HepG2 (cell line): Measurements from ENCODE around the gene SCAANT1. TPM values are rescaled to one million over a fixed set of nuclear protein-coding genes. Genes with fewer than 3 reads are reported as not detected.

ENCODE experiments used
- BCL3 ChIP-seq: sonication (generic); formaldehyde crosslinking; IDR thresholded peaks from 2 replicates; pipeline ENCODE4 v1.5.1; 2020; ENCODE audit warnings: mild to moderate bottlenecking, missing genetic modification reagents, moderate library complexity
- CBX1 ChIP-seq: IDR thresholded peaks from one replicate; pipeline ENCODE4 v1.6.1; 2016; ENCODE audit warnings: antibody characterized with exemption, low read depth
- CEBPG ChIP-seq: IDR thresholded peaks from 2 replicates; pipeline ENCODE4 v1.6.1; 2016
- DMAP1 ChIP-seq: IDR thresholded peaks from 2 replicates; pipeline ENCODE4 v1.6.1; 2016
- FOXK2 ChIP-seq: fragments of 450-650 bp; IDR thresholded peaks from 2 replicates; pipeline ENCODE4 v1.6.1; 2016
- HNF4G ChIP-seq, 2 experiments: sonication (generic) in 1 of 2; formaldehyde crosslinking in 1 of 2; IDR thresholded peaks; 2 replicates each; pipeline versions ENCODE4 v1.4.0 to v1.6.1; 2011 to 2020; ENCODE audit warnings: borderline replicate concordance in 2 of 2, low read depth in 2 of 2, mild to moderate bottlenecking in 2 of 2, low read length in 1 of 2, missing genetic modification reagents in 1 of 2, moderate library complexity in 1 of 2
- NR2F1 ChIP-seq, 2 experiments: fragments of 450-650 bp in 1 of 2; formaldehyde crosslinking in 1 of 2; IDR thresholded peaks; 2 replicates each; pipeline versions ENCODE4 v1.5.0 to v1.6.1; 2016 to 2020; ENCODE audit warnings: mild to moderate bottlenecking in 1 of 2, missing compliant biosample characterization in 1 of 2, missing genetic modification reagents in 1 of 2, moderate library complexity in 1 of 2
- RBFOX2 ChIP-seq: fragments of 200-400 bp; formaldehyde crosslinking; IDR thresholded peaks from 2 replicates; pipeline ENCODE4 v1.6.1; 2017; ENCODE audit warnings: low read depth, mild to moderate bottlenecking, low read length
- RFX1 ChIP-seq: fragments of 450-650 bp; IDR thresholded peaks from 2 replicates; pipeline ENCODE4 v1.6.1; 2017
- RFXAP ChIP-seq: sonication (generic); formaldehyde crosslinking; IDR thresholded peaks from 2 replicates; pipeline ENCODE4 v1.4.0; 2020; ENCODE audit warnings: missing genetic modification reagents, borderline replicate concordance
- SP4 ChIP-seq: sonication (generic); formaldehyde crosslinking; IDR thresholded peaks from 2 replicates; pipeline ENCODE4 v1.8.1; 2023; ENCODE audit warnings: mild to moderate bottlenecking, missing genetic modification reagents
- THAP11 ChIP-seq: IDR thresholded peaks from 2 replicates; pipeline ENCODE4 v1.6.1; 2016; ENCODE audit warnings: missing biosample characterization, missing genetic modification reagents
- YY1 ChIP-seq: IDR thresholded peaks from 2 replicates; pipeline ENCODE4 v1.6.1; 2011; ENCODE audit warnings: low read length, low read depth, moderate library complexity, mild to moderate bottlenecking; ENCODE audit not compliant: insufficient read depth, insufficient replicate concordance
- ZNF382 ChIP-seq: sonication (generic); formaldehyde crosslinking; IDR thresholded peaks from 2 replicates; pipeline ENCODE4 v1.5.0; 2020; ENCODE audit warnings: missing genetic modification reagents, mild to moderate bottlenecking, borderline replicate concordance
- ZNF431 ChIP-seq: sonication (generic); formaldehyde crosslinking; IDR thresholded peaks from 2 replicates; pipeline ENCODE4 v1.9.0; 2022; ENCODE audit warnings: missing genetic modification reagents, low read depth, mild to moderate bottlenecking, borderline replicate concordance
- ZNF512 ChIP-seq: sonication (generic); formaldehyde crosslinking; IDR thresholded peaks from 2 replicates; pipeline ENCODE4 v1.4.0; 2020; ENCODE audit warnings: mild to moderate bottlenecking, missing genetic modification reagents
- ZNF546 ChIP-seq: sonication (generic); formaldehyde crosslinking; conservative IDR thresholded peaks from 2 replicates; pipeline ENCODE4 v1.8.1; 2023; ENCODE audit warnings: mild to moderate bottlenecking, missing genetic modification reagents
- ZNF574 ChIP-seq: sonication (generic); formaldehyde crosslinking; IDR thresholded peaks from 2 replicates; pipeline ENCODE4 v1.4.0; 2020; ENCODE audit warnings: missing genetic modification reagents
- ZNF773 ChIP-seq: sonication (generic); formaldehyde crosslinking; IDR thresholded peaks from 2 replicates; pipeline ENCODE4 v1.4.0; 2020; ENCODE audit warnings: missing genetic modification reagents, borderline replicate concordance
- polyA plus RNA-seq, 8 experiments: library from polyadenylated mRNA; depleted of rRNA in 3 of 8; stranded (reverse) in 7 of 8; unstranded in 1 of 8; fragments of >200 nt; fragmentation: Illumina TruSeq in 4 of 8; extraction: Trizol in 4 of 8; gene quantifications; 2 replicates each; pipeline versions ENCODE4 v1.2.1 to v1.2.3, GENCODE V29; 2011 to 2016; ENCODE audit warnings: low read depth in 4 of 8, missing spikeins in 1 of 8, mixed read lengths in 1 of 8; ENCODE audit not compliant: insufficient read depth in 1 of 8
- total RNA-seq, 5 experiments: library from RNA; depleted of rRNA; stranded (reverse); fragments of >200 nt; fragmentation: Illumina TruSeq; extraction: Trizol; gene quantifications; 2 replicates each; pipeline ENCODE4 v1.2.3, GENCODE V29; 2016; ENCODE audit warnings: low read depth in 1 of 5
- TF ChIP-seq, protein P1 (sequence below): sonication (generic); formaldehyde crosslinking; IDR thresholded peaks from 2 replicates; pipeline ENCODE4 v1.4.0; 2020; ENCODE audit warnings: missing genetic modification reagents
- TF ChIP-seq, protein P2 (sequence below): sonication (generic); formaldehyde crosslinking; IDR thresholded peaks from 2 replicates; pipeline ENCODE4 v1.9.0; 2022; ENCODE audit warnings: missing genetic modification reagents, mild to moderate bottlenecking, borderline replicate concordance

Gene SCAANT1
- total and polyA plus RNA-seq, 2 of the 13 experiments (the other 11 are each of a cell fraction or from before 2014, with no cell fraction given), result not detected

DNA sequence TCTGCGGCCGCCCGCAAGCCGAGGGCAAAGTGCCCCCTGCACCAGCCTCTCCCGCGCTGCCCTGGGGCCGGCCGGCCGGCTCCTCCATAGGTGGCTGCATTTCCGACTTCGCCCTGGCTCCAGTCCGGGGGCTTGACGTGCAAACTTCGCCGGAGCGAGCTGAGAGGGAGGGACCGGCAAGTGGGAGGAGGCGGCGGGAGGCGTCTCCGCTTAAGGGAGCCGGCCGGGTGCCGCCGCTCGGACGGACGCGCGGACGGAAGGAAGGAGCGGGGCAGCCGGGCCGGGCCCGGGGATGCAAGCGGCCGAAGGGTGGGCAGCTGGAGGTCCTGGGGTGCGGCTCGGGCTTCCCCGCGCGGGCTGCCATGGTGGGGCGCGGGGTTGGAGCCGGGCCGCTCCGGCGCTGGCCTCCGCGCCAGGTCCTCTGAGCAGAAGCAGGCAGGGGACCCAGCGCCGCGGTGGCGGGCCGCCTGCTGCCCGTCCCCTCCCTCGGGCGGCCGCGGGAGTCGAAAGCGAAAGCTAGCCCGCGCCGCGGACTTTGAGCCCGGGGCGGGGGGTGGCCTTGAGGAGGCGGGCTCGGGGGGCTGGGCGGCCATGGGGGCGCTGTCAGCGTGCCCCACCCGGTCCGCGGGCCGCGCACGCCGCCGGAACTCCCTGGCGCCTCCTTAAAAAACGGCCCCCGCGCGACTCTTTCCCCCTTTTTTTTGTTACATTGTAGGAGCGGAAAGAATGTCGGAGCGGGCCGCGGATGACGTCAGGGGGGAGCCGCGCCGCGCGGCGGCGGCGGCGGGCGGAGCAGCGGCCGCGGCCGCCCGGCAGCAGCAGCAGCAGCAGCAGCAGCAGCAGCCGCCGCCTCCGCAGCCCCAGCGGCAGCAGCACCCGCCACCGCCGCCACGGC is at the start of gene SCAANT1 (continued):
- TF ChIP-seq, protein P1, sequence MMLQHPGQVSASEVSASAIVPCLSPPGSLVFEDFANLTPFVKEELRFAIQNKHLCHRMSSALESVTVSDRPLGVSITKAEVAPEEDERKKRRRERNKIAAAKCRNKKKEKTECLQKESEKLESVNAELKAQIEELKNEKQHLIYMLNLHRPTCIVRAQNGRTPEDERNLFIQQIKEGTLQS (CRISPR knock-in tag), result no peak
- TF ChIP-seq DMAP1 (CRISPR knock-in tag), result peak; percentile 45; the same call in 1 of the 2 replicates
- no peak for TF ChIP-seq ZNF512 (CRISPR knock-in tag)
- peak; percentile 60 for TF ChIP-seq YY1
- no peak for TF ChIP-seq CEBPG
- TF ChIP-seq ZNF574 (CRISPR knock-in tag), result peak; percentile 66
- TF ChIP-seq, protein P2, sequence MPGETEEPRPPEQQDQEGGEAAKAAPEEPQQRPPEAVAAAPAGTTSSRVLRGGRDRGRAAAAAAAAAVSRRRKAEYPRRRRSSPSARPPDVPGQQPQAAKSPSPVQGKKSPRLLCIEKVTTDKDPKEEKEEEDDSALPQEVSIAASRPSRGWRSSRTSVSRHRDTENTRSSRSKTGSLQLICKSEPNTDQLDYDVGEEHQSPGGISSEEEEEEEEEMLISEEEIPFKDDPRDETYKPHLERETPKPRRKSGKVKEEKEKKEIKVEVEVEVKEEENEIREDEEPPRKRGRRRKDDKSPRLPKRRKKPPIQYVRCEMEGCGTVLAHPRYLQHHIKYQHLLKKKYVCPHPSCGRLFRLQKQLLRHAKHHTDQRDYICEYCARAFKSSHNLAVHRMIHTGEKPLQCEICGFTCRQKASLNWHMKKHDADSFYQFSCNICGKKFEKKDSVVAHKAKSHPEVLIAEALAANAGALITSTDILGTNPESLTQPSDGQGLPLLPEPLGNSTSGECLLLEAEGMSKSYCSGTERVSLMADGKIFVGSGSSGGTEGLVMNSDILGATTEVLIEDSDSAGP (CRISPR knock-in tag), result peak; percentile 92
- TF ChIP-seq ZNF773 (CRISPR knock-in tag), result no peak
- peak; percentile 90 for TF ChIP-seq RBFOX2
- peak; percentile 84; the same call in 1 of the 2 replicates for TF ChIP-seq ZNF546 (CRISPR knock-in tag)
- no peak for TF ChIP-seq RFX1
- no peak for TF ChIP-seq BCL3 (CRISPR knock-in tag)
- no peak for TF ChIP-seq SP4 (CRISPR knock-in tag)
- TF ChIP-seq RFXAP (CRISPR knock-in tag), result no peak
- TF ChIP-seq CBX1, result no peak
- no peak for TF ChIP-seq ZNF382 (CRISPR knock-in tag)
- peak; percentile 31 for TF ChIP-seq THAP11
- TF ChIP-seq HNF4G (IDR thresholded peaks at IDR 0.05; ENCODE audit: borderline replicate concordance, low read depth, low read length), result peak; percentile 81
- TF ChIP-seq HNF4G (CRISPR knock-in tag; IDR thresholded peaks at IDR 0.05; ENCODE audit: borderline replicate concordance, low read depth), result peak; percentile 82; the same call in 1 of the 2 replicates
- no peak for TF ChIP-seq FOXK2
- TF ChIP-seq ZNF431, result no peak
- no peak for TF ChIP-seq NR2F1 (CRISPR knock-in tag; IDR thresholded peaks at IDR 0.05)
